Measurements from ENCODE around the gene TMEM62. TPM values are rescaled to one million over a fixed set of nuclear protein-coding genes. Genes with fewer than 3 reads are reported as not detected.
"Not testable (repeated sequence)": the region's sequence is repeated elsewhere in the genome, so short reads cannot be mapped to it uniquely, and the experiment has no call there.

TMEM62 gene
- total RNA-seq, 1 experiment from 2014 or later, result 22.0 TPM

- DNase-seq (ENCODE audit: low read depth, low spot score), result no peak
- in situ Hi-C loops (cut with HindIII; ENCODE audit: low pct_unique_long_range_greater_than_20kb, low sequenced_read_pairs), result no loop called here
Measured at GRCh38 chr15:43214169-43214568, 80.8 kb downstream of the TMEM62 start.

- DNase-seq (ENCODE audit: low read depth, low spot score), result no peak
- in situ Hi-C loops (cut with HindIII; ENCODE audit: low pct_unique_long_range_greater_than_20kb, low sequenced_read_pairs), result no loop called here
Measured at GRCh38 chr15:43214592-43215295, 81.4 kb downstream of the TMEM62 start.

DNA sequence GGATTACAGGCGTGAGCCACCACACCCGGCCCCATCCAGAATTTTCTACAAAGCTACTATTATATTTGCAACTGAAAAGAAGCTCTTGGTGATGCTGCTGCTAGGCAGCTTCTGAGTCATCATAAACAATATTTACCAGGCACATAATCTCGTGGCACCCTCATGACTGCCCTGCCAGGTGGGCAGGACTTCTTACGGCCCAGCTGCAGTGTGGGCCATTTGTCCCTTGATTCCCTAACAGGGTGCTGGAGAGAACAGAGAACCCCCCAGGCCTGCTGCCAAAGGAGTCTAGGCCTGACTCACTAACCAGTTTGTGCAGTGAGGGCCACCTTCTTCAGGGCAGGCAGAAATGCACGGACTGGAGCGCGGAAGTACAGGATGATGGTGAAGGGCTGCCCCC, 82.6 kb downstream of the TMEM62 start:
- in situ Hi-C loops (cut with HindIII; ENCODE audit: low pct_unique_long_range_greater_than_20kb, low sequenced_read_pairs), result no loop called here

GRCh38 chr15:43218908-43219706, 85.7 kb downstream of the TMEM62 start:
- DNase-seq (ENCODE audit: low read depth, low spot score), result peak; percentile 54
- in situ Hi-C loops (cut with HindIII; ENCODE audit: low pct_unique_long_range_greater_than_20kb, low sequenced_read_pairs), result no loop called here

More for the DNA sequence above, 82.6 kb downstream of the TMEM62 start:
- peak; percentile 24 for DNase-seq (ENCODE audit: low read depth, low spot score)

DNA sequence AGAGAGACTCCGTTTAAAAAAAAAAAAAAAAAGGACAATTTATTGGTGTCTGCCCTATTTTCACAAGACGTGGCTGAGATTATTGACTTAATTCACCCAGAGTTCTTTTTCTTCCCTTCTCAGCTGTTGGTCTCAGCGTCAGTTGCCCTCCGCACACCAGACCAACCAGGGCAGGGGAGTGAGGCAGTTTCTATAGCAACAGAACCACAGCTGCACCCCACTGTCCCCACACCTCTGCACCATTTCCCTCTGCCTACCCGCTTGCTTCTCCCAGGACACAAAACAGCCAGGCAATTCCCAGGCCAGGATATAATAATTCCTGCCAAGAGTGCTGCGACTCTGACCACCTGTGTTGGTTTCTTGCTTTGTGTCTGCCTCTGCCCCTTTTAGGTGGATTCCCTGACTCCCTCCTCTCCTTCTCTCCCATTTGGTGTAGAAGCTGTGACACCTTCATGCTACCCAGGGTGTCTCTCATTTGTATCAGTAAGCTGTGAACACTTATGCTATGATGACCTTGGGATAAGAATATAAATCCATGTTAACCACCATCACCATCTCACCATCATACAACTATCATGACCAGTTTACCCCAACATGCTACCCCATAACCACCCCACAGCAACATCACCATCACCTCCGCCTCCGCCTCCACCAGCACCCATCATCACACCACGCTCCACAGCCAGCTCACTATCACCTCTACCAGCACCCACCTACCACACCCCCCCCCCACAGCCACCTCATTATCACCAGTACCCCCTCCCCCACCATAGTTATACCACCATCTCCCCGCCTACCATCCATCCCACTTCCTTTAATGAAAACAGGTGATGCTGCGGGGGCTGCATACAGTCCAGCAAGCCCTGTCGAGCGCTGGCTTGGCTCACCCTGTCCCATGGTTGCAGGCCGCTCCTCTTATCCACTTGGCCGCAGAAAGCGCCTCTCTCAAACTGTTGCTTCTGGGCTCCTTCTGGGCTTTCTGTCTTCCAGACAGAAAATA, 86.8 kb downstream of the TMEM62 start:
- no peak for DNase-seq (ENCODE audit: low read depth, low spot score)
- in situ Hi-C loops (cut with HindIII; ENCODE audit: low pct_unique_long_range_greater_than_20kb, low sequenced_read_pairs), result no loop called here

DNA sequence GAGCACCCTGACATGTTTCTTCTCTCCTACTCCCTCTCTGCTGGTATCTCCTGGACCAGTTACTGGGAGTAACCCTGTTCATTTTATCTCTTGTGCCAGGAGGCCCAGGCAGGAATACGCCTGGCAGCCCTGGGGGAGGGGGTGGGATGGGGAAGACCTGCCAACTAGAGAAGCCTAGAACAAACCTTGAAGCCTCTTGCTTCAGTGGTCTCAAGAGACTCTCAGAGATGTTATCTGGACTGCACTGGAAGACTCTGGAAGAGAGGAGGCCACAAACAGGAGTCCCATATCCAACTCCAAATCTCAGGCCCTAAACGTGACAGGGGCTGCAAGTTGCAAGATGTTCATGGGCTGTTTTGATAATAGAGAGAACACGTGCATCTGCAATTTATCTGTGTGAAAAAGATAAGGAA, 87.6 kb downstream of the TMEM62 start, which contains the start of gene EPB42:
TSS of gene EPB42 (minus strand) at position 28 of the 413 bp plus-strand sequence. CDS start 193 bp downstream, outside the sequence.
- in situ Hi-C loops (cut with HindIII; ENCODE audit: low pct_unique_long_range_greater_than_20kb, low sequenced_read_pairs), result no loop called here
- DNase-seq (ENCODE audit: low read depth, low spot score), result no peak

GRCh38 chr15:43221422-43221821, 88.0 kb downstream of the TMEM62 start:
- DNase-seq (ENCODE audit: low read depth, low spot score), result no peak
- in situ Hi-C loops (cut with HindIII; ENCODE audit: low pct_unique_long_range_greater_than_20kb, low sequenced_read_pairs), result no loop called here

- in situ Hi-C loops (cut with HindIII; ENCODE audit: low pct_unique_long_range_greater_than_20kb, low sequenced_read_pairs), result no loop called here
- peak; percentile 81 for DNase-seq (ENCODE audit: low read depth, low spot score)
Measured at GRCh38 chr15:43225201-43225949, 92.0 kb downstream of the TMEM62 start.

GRCh38 chr15:43225950-43226255, 92.5 kb downstream of the TMEM62 start:
- in situ Hi-C loops (cut with HindIII; ENCODE audit: low pct_unique_long_range_greater_than_20kb, low sequenced_read_pairs), result not testable (repeated sequence)

GRCh38 chr15:43226436-43227305, 93.3 kb downstream of the TMEM62 start:
- DNase-seq (ENCODE audit: low read depth, low spot score), result no peak
- in situ Hi-C loops (cut with HindIII; ENCODE audit: low pct_unique_long_range_greater_than_20kb, low sequenced_read_pairs), result no loop called here

More at GRCh38 chr15:43225950-43226255, 92.5 kb downstream of the TMEM62 start:
- not testable (repeated sequence) for DNase-seq (ENCODE audit: low read depth, low spot score)

DNA sequence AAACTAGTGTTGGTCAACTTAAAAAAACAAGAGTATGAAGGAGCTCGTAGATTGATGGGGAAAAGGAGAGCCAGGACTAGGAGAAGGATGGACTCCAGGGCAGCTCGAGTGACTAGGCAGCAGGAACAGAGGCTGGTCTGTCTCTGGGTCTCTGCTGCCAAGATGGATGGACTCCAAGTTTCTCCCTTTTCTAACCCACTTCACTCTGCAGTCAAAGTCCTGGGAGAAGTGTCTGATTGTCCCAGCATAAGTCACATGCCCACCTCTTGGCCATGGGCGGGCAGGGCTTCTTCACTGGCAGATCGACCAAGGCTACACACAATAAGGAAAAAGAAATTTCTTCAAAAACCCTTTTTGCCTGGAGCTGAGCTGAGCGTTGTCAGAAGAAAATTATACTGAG, 96.6 kb downstream of the TMEM62 start:
- DNase-seq (ENCODE audit: low read depth, low spot score), result peak; percentile 30
- in situ Hi-C loops (cut with HindIII; ENCODE audit: low pct_unique_long_range_greater_than_20kb, low sequenced_read_pairs), result no loop called here

GRCh38 chr15:43230640-43231115, 97.3 kb downstream of the TMEM62 start:
- in situ Hi-C loops (cut with HindIII; ENCODE audit: low pct_unique_long_range_greater_than_20kb, low sequenced_read_pairs), result no loop called here
- DNase-seq (ENCODE audit: low read depth, low spot score), result peak; percentile 9

DNA sequence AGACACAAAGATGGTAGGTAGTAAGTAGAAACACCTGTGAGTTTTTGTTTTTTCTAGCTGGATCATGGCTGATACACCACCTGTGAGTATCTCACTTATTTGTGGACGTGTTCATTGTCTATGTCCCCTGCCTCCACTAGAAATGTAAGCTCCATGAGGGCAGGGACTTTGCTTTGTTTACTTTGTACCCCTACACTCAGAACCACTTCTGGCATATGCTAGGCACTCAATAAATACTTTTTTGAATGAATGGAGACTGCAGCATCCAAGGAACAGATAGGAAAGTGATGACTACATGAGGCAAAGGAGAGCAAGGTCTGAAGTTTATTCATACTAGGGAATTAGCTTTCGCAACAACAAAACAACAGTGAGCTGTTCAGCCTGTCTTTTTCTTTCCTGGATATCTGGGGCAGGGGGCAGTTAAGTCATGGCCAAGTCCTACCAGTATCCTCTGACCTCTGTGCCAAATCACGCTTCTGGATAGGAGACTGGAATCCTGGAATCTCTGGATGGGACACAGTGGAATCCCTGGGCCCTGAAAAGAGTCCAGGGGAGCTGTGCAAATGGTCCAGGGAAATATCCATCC, 99.0 kb downstream of the TMEM62 start:
- in situ Hi-C loops (cut with HindIII; ENCODE audit: low pct_unique_long_range_greater_than_20kb, low sequenced_read_pairs), result no loop called here
- no peak for DNase-seq (ENCODE audit: low read depth, low spot score)

Data from SK-MEL-5 (cell line).